ENCODE results near the gene ZMYND12. TPM values are rescaled to one million over a fixed set of nuclear protein-coding genes. Genes with fewer than 3 reads are reported as not detected.

Gene ZMYND12
- total RNA-seq, 1 experiment from 2014 or later, result 0.28 TPM

DNA sequence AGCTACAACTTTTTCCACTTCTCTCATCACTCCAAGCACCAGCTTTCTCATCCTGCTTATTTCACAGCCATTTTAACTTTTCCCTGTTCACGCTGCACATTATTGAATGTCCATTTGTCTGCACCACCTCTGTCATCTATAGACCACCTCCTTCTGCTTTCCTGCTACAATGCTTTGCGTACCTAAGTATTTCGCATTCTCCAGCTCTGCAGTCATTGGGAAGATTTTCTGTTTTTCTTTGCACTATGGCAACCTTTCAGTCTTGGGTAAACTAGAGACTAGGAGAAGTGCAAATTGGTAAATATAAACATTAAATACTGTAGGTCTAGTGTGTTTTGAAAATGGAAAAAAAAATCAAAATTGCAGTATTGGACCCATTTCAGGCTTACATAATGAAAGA is 8.1 kb upstream of the ZMYND12 start:
- BruUV-seq (replicated peaks), result no TSS peak
- CTCF ChIA-PET, result no interaction called here
- no peaks in the 10 kb centered on the region for H3K9me3 ChIP-seq (ENCODE audit: low read depth, low read length, poor library complexity, severe bottlenecking)
- no peaks in the 10 kb centered on the region for H3K27me3 ChIP-seq (replicated peaks; ENCODE audit: insufficient read depth, low read depth, low read length, poor library complexity)
- peaks cover 14% of the 10 kb centered on the region for H3K4me1 ChIP-seq (ENCODE audit: insufficient read depth, low read length, poor library complexity, severe bottlenecking)
- intact Hi-C loops (cut with micrococcal nuclease; ENCODE audit: unreplicated experiment), result no loop called here
- POLR2A ChIA-PET (ENCODE audit: low non-redundant PET), result no interaction called here
- H3K36me3 ChIP-seq (ENCODE audit: insufficient read depth, low read length, poor library complexity, severe bottlenecking), result peaks cover 9% of the 10 kb centered on the region
- peak overlapping the region; percentile 71 for H3K4me3 ChIP-seq (ENCODE audit: low read depth, low read length, poor library complexity, severe bottlenecking)
- H3K27ac ChIP-seq (ENCODE audit: low read depth, low read length, poor library complexity, severe bottlenecking), result no peak overlapping the region
- TF ChIP-seq, protein P1, sequence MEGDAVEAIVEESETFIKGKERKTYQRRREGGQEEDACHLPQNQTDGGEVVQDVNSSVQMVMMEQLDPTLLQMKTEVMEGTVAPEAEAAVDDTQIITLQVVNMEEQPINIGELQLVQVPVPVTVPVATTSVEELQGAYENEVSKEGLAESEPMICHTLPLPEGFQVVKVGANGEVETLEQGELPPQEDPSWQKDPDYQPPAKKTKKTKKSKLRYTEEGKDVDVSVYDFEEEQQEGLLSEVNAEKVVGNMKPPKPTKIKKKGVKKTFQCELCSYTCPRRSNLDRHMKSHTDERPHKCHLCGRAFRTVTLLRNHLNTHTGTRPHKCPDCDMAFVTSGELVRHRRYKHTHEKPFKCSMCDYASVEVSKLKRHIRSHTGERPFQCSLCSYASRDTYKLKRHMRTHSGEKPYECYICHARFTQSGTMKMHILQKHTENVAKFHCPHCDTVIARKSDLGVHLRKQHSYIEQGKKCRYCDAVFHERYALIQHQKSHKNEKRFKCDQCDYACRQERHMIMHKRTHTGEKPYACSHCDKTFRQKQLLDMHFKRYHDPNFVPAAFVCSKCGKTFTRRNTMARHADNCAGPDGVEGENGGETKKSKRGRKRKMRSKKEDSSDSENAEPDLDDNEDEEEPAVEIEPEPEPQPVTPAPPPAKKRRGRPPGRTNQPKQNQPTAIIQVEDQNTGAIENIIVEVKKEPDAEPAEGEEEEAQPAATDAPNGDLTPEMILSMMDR (conservative IDR thresholded peaks at IDR 0.05; ENCODE audit: low read depth, low read length), result no peak
- TF ChIP-seq EZH2 (IDR thresholded peaks at IDR 0.05; ENCODE audit: borderline replicate concordance, low read depth, low read length, poor library complexity, severe bottlenecking), result no peak
- DNase-seq (ENCODE audit: low spot score), result no peak

DNA sequence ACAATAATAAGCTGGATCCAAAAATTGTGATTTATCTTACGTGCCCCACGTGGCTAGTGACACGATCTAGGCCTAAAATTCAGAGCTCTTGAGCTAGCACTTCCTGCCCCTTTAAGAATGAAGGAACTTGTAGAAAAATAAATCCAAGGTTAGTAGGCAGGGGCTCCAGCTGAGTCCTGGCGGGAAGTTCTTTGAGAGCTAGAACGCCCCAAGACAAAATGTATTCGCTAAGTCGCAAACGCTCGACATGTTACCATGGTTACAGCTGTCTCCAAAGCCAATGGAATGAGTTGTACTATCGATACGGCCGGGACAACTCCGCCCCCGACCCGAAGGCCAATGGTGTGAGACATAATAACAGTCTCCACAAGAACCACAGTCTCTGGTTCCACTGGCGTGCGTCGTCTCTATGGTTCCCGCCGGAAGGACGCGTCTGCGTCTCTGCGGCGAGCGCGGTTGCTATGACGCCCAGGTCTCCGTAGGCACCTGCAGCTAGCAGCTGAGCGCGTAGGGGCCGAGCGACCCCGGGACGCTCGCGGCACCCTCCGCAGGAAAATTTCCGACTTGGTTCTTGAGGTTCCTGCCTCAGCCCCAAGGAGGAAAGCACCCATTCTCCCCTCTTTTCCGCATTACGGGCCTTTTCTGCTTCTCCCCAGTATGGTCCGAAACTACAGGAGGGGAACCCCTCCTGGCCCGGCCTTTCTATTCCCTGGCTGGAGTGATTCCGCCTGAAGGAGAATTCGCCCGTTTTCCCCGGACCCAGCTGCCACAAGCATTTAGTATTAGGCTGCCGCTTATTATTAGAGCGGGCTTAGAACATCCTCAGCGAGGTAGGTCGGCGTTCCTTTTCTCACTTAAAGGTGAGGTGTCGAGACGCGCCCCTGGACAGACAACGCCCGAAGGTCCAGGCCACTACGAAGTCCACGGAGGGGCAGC is 7.3 kb upstream of the ZMYND12 start, which contains the start of gene CCDC30:
TSS of gene CCDC30 (plus strand) at position 459 of the 936 bp plus-strand sequence. CDS start 17,266 bp downstream, outside the sequence.
- DNase-seq (ENCODE audit: low spot score), result peak; percentile 99
- Histone ChIP-seq H3K27ac (ENCODE audit: low read depth, low read length, poor library complexity, severe bottlenecking) (peak within 1 kb of the TSS; percentile 46), H3K9me3 (ENCODE audit: low read depth, low read length, poor library complexity, severe bottlenecking) (no peaks in the 10 kb centered on the region), H3K27me3 (replicated peaks; ENCODE audit: insufficient read depth, low read depth, low read length, poor library complexity) (no peaks in the 10 kb centered on the region), H3K4me1 (ENCODE audit: insufficient read depth, low read length, poor library complexity, severe bottlenecking) (peaks cover 14% of the 10 kb centered on the region), H3K4me3 (ENCODE audit: low read depth, low read length, poor library complexity, severe bottlenecking) (peak within 1 kb of the TSS; percentile 71), H3K36me3 (ENCODE audit: insufficient read depth, low read length, poor library complexity, severe bottlenecking) (peaks cover 18% of the 10 kb centered on the region)
- CTCF ChIA-PET, result interaction anchor here (0.8 kb wide), 1 partner anchor 303 kb away, joined by 3 read pairs; no protein-coding TSS in a partner anchor
- POLR2A ChIA-PET (ENCODE audit: low non-redundant PET), result interaction anchor here (0.6 kb wide), 1 partner anchor 23 kb away, joined by 5 read pairs; no protein-coding TSS in a partner anchor
- intact Hi-C loops (cut with micrococcal nuclease; ENCODE audit: unreplicated experiment), result no loop called here
- TF ChIP-seq, protein P1 (conservative IDR thresholded peaks at IDR 0.05; ENCODE audit: low read depth, low read length), result no peak
- no peak for TF ChIP-seq EZH2 (IDR thresholded peaks at IDR 0.05; ENCODE audit: borderline replicate concordance, low read depth, low read length, poor library complexity, severe bottlenecking)
- no TSS peak for BruUV-seq (replicated peaks)

DNA sequence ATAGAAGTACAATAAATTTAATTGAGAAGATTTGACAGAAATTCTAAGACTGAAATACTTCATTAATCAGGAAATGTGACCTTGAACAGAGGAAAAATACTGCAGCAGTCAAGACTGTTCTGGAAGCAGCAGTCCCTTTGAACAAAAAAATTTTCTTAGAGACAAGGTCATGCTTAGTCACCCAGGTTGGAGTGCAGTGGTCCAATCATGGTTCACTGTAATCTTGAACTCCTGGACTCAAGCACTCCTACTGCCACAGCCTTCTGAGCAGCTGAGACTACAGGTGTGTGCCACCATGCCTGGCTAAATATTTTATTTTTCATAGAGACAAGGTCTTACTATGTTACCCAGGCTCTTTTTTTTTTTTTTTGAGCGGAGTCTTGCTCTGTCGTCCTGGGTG is 5.4 kb upstream of the ZMYND12 start:
- CTCF ChIA-PET, result no interaction called here
- peaks cover 22% of the 10 kb centered on the region for H3K36me3 ChIP-seq (ENCODE audit: insufficient read depth, low read length, poor library complexity, severe bottlenecking)
- no peaks in the 10 kb centered on the region for H3K27me3 ChIP-seq (replicated peaks; ENCODE audit: insufficient read depth, low read depth, low read length, poor library complexity)
- H3K4me3 ChIP-seq (ENCODE audit: low read depth, low read length, poor library complexity, severe bottlenecking), result no peak overlapping the region
- intact Hi-C loops (cut with micrococcal nuclease; ENCODE audit: unreplicated experiment), result no loop called here
- no peak for TF ChIP-seq EZH2 (IDR thresholded peaks at IDR 0.05; ENCODE audit: borderline replicate concordance, low read depth, low read length, poor library complexity, severe bottlenecking)
- TF ChIP-seq, protein P1 (conservative IDR thresholded peaks at IDR 0.05; ENCODE audit: low read depth, low read length), result no peak
- peaks cover 17% of the 10 kb centered on the region for H3K4me1 ChIP-seq (ENCODE audit: insufficient read depth, low read length, poor library complexity, severe bottlenecking)
- no peak overlapping the region for H3K27ac ChIP-seq (ENCODE audit: low read depth, low read length, poor library complexity, severe bottlenecking)
- no TSS peak for BruUV-seq (replicated peaks)
- POLR2A ChIA-PET (ENCODE audit: low non-redundant PET), result no interaction called here
- H3K9me3 ChIP-seq (ENCODE audit: low read depth, low read length, poor library complexity, severe bottlenecking), result no peaks in the 10 kb centered on the region
- DNase-seq (ENCODE audit: low spot score), result no peak

Data from A673 (cell line).